ENCODE data around the gene CXCL1. TPM values are rescaled to one million over a fixed set of nuclear protein-coding genes. Genes with fewer than 3 reads are reported as not detected.

The CXCL1 gene
- total and polyA plus RNA-seq, 7 donors: 1.5 to 222 (median 6.8) TPM

DNA sequence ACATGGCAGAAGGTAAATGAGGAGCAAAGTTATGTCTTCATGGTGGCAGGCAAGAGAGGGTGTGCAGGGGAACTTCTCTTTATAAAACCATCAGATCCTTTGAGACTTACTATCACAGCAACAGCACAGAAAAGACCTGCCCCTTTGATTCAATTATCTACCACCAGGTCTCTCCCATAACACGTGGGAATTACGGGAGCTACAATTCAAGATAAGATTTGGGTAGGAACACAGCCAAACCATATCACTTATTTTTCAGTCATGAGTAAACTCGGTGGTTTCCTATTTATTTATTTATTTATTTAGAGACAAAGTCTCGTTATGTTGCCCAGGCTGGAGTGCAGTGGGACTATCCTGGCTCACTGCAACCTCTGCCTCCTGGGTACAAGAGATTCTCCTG is 22.1 kb downstream of the CXCL1 start:
- Histone ChIP-seq H3K36me3 (no peaks in the 10 kb centered on the region), H3K4me1 (peaks cover 0 to 4% (median 0%) of the 10 kb centered on the region in 4 donors), H3K9me3 (no peaks in the 10 kb centered on the region), H3K27me3 (no peaks in the 10 kb centered on the region), H3K4me3 (no peak overlapping the region), H3K27ac (no peak overlapping the region)
- intact Hi-C loops (cut with DNase I): no loop called here
- TF ChIP-seq POLR2A (IDR thresholded peaks at IDR 0.05) (no peak), CTCF (IDR thresholded peaks at IDR 0.05) (no peak), POLR2AphosphoS5 (IDR thresholded peaks at IDR 0.05) (no peak), EP300 (IDR thresholded peaks at IDR 0.05) (no peak)
- no peak for DNase-seq
- 34 to 56% methylated on average over 4 of the region's 4 CpGs for WGBS, 2 donors

- no peak for DNase-seq
- Histone ChIP-seq H3K27ac (no peak overlapping the region), H3K4me1 (peaks cover 0 to 4% (median 0%) of the 10 kb centered on the region in 4 donors), H3K36me3 (no peaks in the 10 kb centered on the region), H3K27me3 (no peaks in the 10 kb centered on the region), H3K4me3 (no peak overlapping the region), H3K9me3 (no peaks in the 10 kb centered on the region)
- intact Hi-C loops (cut with DNase I): no loop called here
- 96 to 98% methylated on average over 1 of the region's 1 CpG for WGBS, 2 donors
- TF ChIP-seq EP300 (IDR thresholded peaks at IDR 0.05): no peak
- TF ChIP-seq POLR2A (IDR thresholded peaks at IDR 0.05): no peak
- no peak for TF ChIP-seq POLR2AphosphoS5 (IDR thresholded peaks at IDR 0.05)
- no peak for TF ChIP-seq CTCF (IDR thresholded peaks at IDR 0.05)
These were observed 22.7 kb downstream of the CXCL1 start for GRCh38 chr4:73891739-73892405.

- H3K4me3 ChIP-seq: no peak overlapping the region
- no peaks in the 10 kb centered on the region for H3K36me3 ChIP-seq
- intact Hi-C loops (cut with DNase I): no loop called here
- H3K9me3 ChIP-seq: no peaks in the 10 kb centered on the region
- peaks cover 0 to 4% (median 0%) of the 10 kb centered on the region in 4 donors for H3K4me1 ChIP-seq
- H3K27me3 ChIP-seq: no peaks in the 10 kb centered on the region
- WGBS, 2 donors: 73 to 75% methylated on average over 3 of the region's 3 CpGs
- TF ChIP-seq CTCF (IDR thresholded peaks at IDR 0.05) (no peak), EP300 (IDR thresholded peaks at IDR 0.05) (no peak), POLR2AphosphoS5 (IDR thresholded peaks at IDR 0.05) (no peak), POLR2A (IDR thresholded peaks at IDR 0.05) (no peak)
- H3K27ac ChIP-seq: no peak overlapping the region
- no peak for DNase-seq
These were observed 23.8 kb downstream of the CXCL1 start for GRCh38 chr4:73892966-73893365.

GRCh38 chr4:73894001-73894400 is 24.8 kb downstream of the CXCL1 start:
- Histone ChIP-seq H3K27me3 (no peaks in the 10 kb centered on the region), H3K36me3 (no peaks in the 10 kb centered on the region), H3K4me3 (no peak overlapping the region), H3K9me3 (no peaks in the 10 kb centered on the region), H3K4me1 (peaks cover 0 to 4% (median 0%) of the 10 kb centered on the region in 4 donors), H3K27ac (no peak overlapping the region)
- TF ChIP-seq EP300 (IDR thresholded peaks at IDR 0.05) (no peak), POLR2AphosphoS5 (IDR thresholded peaks at IDR 0.05) (no peak), POLR2A (IDR thresholded peaks at IDR 0.05) (no peak), CTCF (IDR thresholded peaks at IDR 0.05) (no peak)
- no peak for DNase-seq
- 53 to 57% methylated on average over 2 of the region's 2 CpGs for WGBS, 2 donors
- intact Hi-C loops (cut with DNase I): no loop called here

Data from sigmoid colon (tissue), 7 donors.